ENCODE measurements around the gene GLS.

The GLS gene

GRCh38 chr2:190942697-190943096 is 62.1 kb downstream of the GLS start:
- H3K4me3 ChIP-seq (replicated peaks; ENCODE audit: insufficient read depth, low read length), result no peak overlapping the region
- H3K27ac ChIP-seq (replicated peaks), result no peak overlapping the region
- no peaks in the 10 kb centered on the region for H3K27me3 ChIP-seq (ENCODE audit: insufficient read depth, poor library complexity, severe bottlenecking)
- DNase-seq (ENCODE audit: low read depth in 1 of 2, low spot score in 1 of 2), result no peak
- no peak for TF ChIP-seq CTCF (IDR thresholded peaks at IDR 0.05; ENCODE audit: insufficient read depth, low read length)
- no peak for TF ChIP-seq SPI1 (IDR thresholded peaks at IDR 0.05; ENCODE audit: borderline replicate concordance, low read depth)
- TF ChIP-seq REST (IDR thresholded peaks at IDR 0.05; ENCODE audit: insufficient replicate concordance, low read depth), result no peak
- TF ChIP-seq GABPA (IDR thresholded peaks at IDR 0.05; ENCODE audit: low read depth), result no peak
- no peak for TF ChIP-seq POLR2AphosphoS5 (IDR thresholded peaks at IDR 0.05; ENCODE audit: low read depth)

GRCh38 chr2:190943706-190944105 is 63.1 kb downstream of the GLS start:
- Histone ChIP-seq H3K4me3 (replicated peaks; ENCODE audit: insufficient read depth, low read length) (no peak overlapping the region), H3K27ac (replicated peaks) (no peak overlapping the region), H3K27me3 (ENCODE audit: insufficient read depth, poor library complexity, severe bottlenecking) (no peaks in the 10 kb centered on the region)
- TF ChIP-seq REST (IDR thresholded peaks at IDR 0.05; ENCODE audit: insufficient replicate concordance, low read depth) (no peak), SPI1 (IDR thresholded peaks at IDR 0.05; ENCODE audit: borderline replicate concordance, low read depth) (no peak), GABPA (IDR thresholded peaks at IDR 0.05; ENCODE audit: low read depth) (no peak), CTCF (IDR thresholded peaks at IDR 0.05; ENCODE audit: insufficient read depth, low read length) (no peak), POLR2AphosphoS5 (IDR thresholded peaks at IDR 0.05; ENCODE audit: low read depth) (no peak)
- DNase-seq (ENCODE audit: low read depth in 1 of 2, low spot score in 1 of 2), result no peak

GRCh38 chr2:190947141-190947540 is 66.5 kb downstream of the GLS start:
- no peaks in the 10 kb centered on the region for H3K27me3 ChIP-seq (ENCODE audit: insufficient read depth, poor library complexity, severe bottlenecking)
- H3K4me3 ChIP-seq (replicated peaks; ENCODE audit: insufficient read depth, low read length), result no peak overlapping the region
- DNase-seq (ENCODE audit: low read depth in 1 of 2, low spot score in 1 of 2), result no peak
- no peak overlapping the region for H3K27ac ChIP-seq (replicated peaks)
- TF ChIP-seq GABPA (IDR thresholded peaks at IDR 0.05; ENCODE audit: low read depth) (no peak), CTCF (IDR thresholded peaks at IDR 0.05; ENCODE audit: insufficient read depth, low read length) (no peak), POLR2AphosphoS5 (IDR thresholded peaks at IDR 0.05; ENCODE audit: low read depth) (no peak), SPI1 (IDR thresholded peaks at IDR 0.05; ENCODE audit: borderline replicate concordance, low read depth) (no peak), REST (IDR thresholded peaks at IDR 0.05; ENCODE audit: insufficient replicate concordance, low read depth) (no peak)
